Iris pigment epithelial cell (primary cell): Measurements from ENCODE around the gene RAB26.
"Not testable (repeated sequence)": the region's sequence is repeated elsewhere in the genome, so short reads cannot be mapped to it uniquely, and the experiment has no call there.

Experiments used
- DNase-seq: peaks from one replicate; pipeline ENCODE4 v3.0.0-alpha.2; 2011; ENCODE audit warnings: low read depth

The RAB26 gene

DNA sequence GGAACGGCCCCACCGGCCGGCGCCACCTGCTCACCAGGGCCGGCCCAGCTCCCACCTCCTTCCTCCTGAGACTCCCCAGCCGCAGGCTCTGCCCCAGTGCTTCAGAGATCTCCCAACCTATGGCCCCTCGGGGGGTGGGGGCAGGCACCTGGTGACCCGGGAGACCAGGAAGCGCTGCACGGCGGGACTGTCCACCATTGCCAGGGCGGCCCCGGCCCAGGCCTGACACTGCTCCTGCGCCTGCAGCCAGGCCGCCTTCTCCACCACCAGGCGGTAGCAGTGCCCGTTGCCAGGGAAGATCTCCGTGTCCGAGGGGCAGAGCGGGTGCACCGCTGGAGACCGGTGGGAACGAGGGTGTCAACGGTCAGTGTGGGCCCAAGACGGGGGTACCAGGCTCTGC lies 31.1 kb upstream of the RAB26 start:
- DNase-seq: not testable (repeated sequence)

DNA sequence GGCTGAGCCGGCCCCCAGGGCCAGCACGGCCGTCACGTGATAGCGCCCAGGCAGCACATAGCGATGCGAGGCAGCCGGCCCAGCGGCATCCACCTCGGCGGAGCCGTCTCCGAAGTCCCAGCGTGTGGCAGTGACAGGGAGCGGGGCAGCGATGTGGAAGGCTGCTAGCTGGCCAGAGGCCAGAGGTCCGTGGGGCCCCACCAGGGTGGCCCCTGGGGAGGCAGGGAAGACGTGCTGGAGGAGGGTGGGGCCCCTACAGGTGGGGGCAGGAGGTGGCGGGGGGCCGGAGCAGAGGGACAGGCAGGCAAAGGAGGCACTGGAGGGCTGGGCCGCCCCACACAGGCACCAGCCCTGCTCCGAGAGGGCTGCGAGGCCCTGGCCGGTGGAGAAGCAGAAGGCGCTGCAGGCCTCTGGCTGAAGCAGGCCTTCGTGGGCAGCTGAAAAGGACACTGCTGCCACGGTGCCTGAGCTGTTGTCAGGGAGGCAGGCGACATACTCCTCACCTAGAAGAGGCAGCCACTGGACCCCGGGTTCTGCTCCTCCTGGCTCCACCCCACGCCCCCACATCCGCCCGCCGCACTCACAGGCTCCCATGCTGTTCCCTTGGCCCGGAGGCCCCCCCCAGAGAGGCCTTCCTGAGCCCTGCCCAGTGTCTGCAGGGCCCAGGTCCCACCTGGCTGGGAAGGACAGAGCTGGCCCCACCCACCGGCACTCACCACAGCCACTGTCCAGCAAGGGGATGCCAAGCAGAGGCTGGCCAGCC lies 30.3 kb upstream of the RAB26 start:
- DNase-seq: not testable (repeated sequence)

DNA sequence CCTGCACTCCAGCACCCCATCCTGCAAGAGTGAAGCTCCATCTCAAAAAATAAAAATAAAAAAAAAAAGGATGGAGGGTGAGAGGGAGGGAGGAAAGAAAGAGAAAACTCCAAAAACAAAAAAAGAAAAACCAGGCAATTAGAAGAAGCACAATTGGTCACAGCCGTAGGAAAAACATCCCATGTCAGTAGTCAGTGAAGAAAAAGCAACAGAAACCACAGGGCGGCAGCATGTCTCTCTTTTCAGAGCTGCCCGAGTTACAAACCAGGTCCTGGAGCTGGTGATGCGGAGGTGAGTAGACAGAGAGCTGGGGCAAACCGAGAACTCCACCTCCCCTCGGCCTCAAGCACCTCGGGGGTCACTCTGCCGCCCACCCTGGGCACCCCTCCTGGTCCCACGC lies 27.1 kb upstream of the RAB26 start:
- DNase-seq: peak; percentile 43

DNA sequence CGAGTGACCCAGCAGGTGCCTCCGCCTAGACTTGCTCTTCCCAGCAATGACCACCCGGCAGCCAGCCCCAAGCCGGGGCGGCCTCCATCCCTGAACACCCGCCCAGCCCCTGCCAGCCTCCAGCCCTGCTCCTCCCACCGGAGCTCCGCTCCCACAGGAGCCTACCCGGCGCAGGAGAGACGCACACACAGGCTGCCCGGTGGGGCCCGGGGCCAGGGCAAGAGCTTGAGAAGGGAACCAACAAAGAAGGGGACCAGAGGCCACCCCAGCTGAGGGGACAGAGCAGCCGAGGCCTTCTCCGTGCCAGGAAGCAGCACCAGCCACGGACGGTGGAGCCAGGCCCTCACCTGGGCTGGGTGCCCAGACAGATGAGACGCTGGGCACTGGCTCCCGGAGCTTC lies 26.6 kb upstream of the RAB26 start:
- DNase-seq: no peak

DNA sequence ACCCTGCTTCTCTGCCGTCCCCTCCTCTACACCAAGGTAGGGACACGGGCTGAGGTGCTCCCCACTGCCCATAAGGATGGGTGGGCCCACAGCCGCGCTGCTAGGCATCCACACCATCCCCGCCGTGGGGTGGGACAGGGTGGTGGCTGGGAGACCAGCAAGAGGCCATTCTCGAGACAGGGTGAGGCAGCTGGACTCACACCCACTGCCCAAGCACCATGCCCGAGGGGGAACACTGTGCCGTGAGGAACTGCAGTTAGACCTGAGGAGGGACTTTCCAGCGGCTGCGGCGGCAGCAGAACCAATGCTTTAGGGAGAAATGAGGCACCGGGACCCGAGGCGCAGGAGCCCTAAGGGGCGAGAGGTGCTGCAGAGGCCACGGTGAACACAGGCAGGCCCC lies 26.0 kb upstream of the RAB26 start:
- no peak for DNase-seq

DNA sequence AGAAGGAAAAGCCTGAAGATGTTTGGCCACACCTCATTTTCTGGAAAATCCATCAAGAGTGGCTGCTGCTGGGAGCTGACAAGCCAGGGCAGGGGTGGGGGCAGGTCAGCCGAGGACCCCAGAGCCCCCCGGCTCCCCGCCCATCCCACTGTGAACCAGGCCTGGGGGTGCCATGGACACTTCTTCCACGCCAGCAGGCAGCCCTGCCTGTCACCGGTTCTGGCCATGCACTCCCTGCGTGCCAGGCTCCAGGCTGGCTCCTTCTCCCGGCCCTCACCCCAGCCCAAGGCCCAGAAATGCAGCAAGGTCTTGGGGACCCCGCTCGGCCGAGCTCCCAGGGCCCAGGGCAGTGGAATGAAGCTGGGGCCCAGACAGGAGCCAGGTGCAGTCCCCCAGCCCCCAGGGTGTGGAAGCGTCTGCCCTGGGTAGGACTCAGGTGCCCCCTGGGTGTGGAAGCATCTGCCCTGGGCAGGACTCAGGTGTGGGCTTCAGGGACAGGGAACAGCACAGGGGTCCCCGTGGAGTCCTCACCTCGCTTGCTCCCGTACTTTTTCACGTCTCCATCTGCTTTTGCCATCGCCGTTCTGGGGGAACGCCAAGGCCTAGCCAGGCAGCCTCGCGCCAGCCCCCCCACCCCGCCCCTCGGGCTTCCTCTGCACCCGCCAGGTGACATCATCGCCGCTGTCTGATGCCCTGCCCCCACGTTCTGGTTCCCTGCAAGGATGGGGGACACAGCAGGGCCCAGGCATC lies 25.3 kb upstream of the RAB26 start:
- not testable (repeated sequence) for DNase-seq

DNA sequence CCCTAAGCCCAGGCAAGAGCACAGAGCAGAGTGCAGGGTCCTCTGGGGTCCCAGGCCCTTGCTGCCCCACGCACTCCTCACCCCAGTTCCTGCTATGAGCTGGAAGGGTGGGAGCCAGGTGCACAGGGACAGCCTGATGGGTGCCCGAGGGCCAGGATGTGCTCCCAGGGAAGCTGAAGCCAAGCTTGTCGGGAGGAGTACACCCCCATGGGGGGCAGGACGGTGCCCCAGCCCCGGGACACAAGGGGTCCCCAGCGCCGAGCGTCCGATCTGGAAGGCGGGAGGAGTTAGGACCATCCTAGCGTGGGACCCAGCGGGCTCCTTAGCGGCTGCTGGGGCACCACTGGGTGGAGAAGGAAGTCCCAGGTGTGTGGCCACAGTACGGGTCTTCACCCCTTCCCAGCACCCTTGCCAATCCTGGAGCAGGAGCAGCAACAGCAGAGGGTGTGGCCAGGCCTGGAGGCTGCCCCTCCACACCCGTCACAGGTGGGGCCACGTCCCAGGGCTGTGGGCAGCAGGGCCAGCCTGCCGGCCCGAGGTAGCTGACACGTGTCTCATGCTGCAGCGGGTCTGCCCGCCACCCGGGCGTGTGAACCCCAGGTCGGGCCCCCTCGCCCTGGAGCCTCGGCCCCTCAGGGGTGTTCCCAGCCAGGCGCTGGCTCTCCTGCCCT lies 24.6 kb upstream of the RAB26 start:
- DNase-seq: not testable (repeated sequence)

DNA sequence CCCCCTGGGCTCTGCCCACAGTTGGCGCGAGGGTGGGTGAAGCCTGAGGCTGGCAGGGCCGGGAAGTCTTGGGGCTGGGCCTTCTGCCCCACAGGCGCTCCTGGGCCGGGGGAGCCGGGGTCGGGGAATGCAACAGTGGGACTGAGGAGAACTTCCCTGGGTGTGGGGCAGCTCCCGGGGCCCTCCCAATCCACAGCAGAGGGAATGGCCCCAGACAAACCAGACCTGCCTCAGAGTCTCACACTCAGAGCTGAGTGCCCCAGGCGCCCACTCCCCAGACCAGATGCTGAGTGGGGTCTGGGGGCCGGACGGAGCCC lies 24.1 kb upstream of the RAB26 start:
- not testable (repeated sequence) for DNase-seq

DNA sequence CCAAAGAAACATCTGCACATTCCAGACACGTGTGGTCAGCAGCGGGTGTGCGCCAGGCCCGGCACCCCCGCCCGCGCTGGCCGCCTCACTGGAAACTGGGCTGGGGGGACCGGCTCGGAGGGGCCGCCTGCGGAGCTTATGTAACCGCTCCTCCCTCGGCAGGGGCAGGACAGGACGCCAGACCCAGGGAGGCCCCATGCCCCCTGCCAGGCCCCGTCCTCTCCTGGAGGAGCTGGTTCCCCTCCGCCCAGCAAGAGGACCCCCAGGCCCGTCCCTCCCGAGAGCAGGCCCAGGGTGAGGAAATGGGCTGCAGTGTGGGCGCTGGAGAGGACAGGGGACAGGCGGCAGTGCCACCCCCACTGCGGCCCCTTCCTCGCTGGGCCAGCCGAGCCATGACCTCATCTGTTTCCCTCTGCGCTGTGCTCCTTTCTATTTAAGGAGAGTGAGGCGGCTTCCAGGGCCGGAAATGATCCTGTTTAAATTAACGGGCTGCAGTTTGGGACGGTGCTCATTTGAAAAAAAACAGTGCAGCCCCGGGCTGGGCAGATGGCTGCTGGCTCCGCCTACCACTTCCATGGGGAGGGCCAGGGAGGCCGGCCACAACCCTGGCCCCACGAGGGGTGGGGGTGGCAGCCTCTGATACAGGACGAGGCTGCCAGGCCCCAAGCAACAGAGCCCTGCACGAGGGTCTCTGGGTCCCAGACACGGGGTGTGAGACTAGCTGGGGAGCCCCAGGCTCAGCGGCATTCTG lies 23.6 kb upstream of the RAB26 start:
- DNase-seq: peak; percentile 54

DNA sequence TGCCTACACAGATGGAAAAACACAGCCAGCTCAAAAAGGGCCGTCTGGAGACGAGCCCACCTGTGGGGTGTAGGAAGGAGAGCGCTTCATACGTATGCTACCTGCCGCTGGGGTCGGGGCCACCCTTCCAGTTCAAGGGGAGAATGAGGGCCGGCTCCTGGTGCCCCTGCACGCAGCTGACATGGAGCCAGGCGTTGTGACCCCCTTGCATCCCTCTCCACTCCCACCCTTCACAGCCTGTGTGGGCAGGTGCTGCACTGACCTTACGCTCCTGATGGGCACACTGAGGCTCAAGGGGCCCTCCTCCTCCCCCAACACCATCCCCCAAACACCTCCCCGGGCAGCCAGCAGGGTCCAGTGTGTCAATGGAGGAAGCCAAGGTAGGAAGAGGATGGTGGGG lies 22.8 kb upstream of the RAB26 start:
- not testable (repeated sequence) for DNase-seq

DNA sequence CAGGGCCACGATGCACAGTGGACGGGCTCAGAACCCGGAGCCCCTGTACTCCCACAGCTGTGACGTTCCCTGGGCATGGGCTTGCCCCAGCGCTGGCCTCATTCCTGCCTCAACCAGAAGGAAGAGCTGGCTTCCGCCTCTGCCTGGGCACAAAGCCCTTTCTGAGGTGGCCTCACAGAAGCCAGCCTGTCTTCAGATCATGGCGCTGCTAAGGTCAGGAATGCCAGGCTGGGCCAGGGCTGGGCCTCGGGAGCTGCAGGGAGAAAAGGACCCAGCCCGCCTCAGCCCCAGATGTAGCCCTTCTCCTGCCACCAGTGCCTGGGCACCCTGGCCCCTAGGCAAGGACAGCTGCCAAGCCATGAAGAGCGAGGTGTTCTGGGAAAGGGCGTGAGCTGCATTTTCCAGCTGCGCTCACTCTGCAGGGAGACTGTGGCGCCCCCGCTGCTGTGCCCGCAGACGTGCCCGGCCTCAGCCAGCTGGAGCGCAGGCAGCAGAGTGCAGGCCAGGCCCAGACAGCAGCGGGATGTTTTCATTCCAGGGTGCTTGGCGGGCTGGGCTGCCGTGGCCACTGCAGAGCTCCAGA lies 22.2 kb upstream of the RAB26 start:
- DNase-seq: not testable (repeated sequence)

DNA sequence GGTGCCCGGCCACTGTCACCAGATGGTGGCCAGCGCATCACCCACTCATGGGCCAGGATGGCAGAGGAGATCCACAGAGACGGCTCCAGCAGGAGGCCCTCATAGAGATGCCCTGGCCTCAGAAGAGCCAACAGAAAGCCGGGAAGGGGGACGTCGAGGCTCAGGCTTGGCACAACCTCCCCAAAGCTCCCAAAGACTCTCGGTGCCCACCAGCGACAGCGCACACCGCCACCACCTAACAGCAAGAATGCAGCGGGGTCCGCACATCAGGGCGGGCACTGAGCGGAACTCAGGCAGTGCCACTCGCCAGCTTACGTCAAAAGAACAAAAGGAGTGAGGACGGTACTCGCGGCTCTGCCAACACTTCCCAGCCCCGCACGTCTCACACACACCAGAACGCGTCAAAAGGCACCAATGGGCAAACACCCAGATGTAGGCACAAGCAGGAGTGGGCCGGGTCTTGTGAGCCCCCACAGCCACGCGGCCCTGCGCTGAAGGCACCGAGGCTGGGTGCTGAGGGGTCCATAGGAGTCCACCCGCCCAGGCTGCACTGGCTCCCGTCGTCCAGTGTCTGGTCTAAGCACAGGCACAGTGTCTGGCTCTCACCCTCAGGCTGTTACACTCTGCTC lies 21.4 kb upstream of the RAB26 start:
- not testable (repeated sequence) for DNase-seq

DNA sequence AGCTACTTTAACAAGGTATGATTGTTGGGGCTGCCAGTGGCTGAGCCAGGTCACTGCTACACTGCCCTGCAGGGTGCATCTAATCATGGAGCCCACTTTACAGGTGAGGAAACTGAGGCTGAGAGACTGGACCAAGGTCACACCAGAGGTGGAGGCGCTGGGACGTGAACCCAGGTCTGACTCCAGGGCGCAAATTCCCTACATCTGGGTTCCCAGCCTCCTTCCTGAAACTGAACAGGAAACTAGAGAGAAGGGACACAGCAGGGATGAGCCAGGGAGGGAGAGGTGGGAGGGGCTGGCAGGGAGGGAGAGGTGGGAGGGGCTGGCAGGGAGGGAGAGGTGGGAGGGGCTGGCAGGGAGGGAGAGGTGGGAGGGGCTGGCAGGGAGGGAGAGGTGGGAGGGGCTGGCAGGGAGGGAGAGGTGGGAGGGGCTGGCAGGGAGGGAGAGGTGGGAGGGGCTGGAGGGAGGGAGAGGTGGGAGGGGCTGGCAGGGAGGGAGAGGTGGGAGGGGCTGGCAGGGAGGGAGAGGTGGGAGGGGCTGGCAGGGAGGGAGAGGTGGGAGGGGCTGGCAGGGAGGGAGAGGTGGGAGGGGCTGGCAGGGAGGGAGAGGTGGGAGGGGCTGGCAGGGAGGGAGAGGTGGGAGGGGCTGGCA lies 20.7 kb upstream of the RAB26 start:
- DNase-seq: not testable (repeated sequence)

DNA sequence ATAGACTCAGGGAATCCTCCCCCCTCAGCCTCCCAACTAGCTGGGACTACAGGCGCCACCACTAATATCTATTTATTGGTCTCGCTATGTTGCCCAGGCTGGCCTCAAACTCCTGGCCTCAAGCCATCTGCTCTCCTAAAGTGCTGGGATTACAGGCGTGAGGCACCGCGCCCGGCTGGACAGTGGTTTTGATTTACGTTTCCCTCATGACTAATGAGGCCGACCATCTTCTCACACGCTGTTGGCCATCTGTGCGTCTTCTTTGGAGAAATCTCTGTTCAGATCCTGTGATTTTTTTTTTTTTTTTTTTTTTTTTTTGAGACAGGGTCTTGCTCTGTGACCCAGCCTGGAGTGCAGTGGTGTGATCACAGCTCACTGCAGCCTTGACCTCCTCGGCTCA lies 19.2 kb upstream of the RAB26 start:
- peak; percentile 74 for DNase-seq

DNA sequence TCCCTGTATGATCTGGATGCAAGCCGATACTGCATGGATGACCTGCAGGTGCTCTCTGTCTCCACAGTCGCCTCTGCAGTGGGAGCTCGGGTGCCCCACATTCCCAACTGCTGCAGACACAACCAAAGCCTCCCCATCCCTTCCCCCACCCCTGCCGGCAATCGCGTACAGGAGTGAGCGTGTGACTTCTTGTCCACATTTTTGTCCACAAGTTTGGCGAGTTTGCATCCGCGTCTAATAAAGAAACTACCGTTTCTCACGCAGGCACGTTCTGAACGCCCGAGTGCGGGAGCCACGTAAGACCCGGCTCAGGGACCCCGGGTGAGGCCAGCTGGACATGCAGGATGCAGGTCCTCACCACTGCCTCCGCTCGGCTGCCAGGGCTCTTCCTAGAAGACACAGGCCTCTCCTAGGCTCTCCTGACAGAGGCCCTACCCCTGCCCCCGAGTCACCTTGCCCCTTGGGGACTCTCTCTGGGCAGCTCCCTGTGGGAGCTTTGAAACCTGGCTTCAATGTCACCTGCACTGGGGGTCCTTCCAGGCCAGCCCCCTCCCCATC lies 18.5 kb upstream of the RAB26 start:
- DNase-seq: not testable (repeated sequence)

DNA sequence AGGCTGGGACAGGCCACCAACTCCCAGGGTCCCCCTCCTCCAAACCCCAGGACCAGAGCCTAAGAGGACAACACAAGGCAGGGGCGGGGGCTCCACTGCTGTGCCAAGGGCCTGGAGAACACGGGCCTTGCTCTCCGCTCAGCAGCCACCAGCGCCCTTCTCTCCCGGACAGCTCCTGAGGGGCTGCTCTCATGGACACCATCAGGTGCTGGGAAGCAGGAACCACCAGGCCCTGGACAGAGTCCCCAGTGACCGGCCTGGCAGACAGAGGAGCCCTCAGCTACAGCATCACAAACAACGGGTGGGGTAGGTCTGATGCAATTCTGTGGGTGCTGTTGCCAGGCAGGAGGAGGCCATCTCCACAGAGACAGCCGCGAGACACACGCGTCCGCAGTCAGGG lies 14.6 kb upstream of the RAB26 start:
- DNase-seq: not testable (repeated sequence)

DNA sequence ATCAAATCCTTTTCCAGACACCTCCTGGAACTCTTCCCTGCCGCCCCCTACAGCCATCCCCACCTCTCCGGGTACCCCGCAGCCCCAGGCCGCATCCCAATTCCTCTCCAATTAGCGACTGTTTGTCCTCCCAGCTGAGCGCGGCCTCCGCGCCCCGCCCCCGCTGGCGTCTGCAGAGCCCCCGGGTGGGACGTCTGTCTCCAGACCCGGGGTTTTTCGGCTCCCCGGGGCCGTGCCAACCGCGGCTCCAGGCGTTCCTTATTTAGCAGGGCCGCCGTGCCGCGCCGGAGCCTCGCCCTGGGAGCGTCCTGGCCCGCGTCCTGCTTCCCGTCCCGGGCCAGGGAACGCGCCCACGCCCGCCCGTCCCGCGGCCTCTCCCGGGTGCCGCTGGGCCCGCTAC lies 13.4 kb upstream of the RAB26 start:
- not testable (repeated sequence) for DNase-seq

DNA sequence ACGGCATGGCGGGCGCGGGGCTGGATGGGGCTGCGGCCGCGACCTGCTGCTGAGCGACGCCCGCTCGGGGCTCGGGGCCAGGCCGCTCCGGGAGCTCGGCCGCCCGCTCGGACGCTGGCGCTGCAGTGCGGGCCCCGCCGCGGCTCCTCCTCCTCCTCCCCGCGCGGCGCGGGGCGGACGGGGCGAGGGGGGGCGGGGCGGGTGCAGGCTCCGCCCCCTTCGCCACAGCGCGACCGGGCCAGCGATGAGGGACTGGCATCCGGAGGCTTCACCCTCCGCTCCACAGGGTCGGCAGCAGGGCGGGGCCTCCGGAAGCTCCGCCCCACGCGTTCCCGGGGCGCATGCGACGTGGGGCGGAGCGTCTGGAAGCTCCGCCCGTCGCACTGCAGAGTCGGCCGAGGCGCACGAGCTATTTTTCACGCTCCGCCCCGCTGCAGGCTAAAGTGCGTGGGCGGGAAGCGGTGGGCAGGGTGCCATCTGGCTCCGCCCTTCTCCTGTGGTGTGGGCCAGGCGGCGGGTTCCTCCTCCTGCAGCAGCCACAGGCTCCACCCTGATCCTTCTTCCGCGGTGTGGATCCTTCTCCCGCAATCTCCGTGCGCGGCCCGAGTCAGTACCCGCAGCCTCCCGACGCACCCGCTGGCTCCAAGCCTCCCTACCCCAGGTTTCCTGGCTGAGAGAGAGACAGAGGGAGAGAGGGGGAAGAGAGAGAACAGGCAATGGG lies 12.5 kb upstream of the RAB26 start, which contains the start of gene PKD1:
Gene PKD1 (minus strand): TSS at position 129 of the 721 bp plus-strand sequence. CDS start 209 bp downstream, outside the sequence.
- peak; percentile 93 for DNase-seq

DNA sequence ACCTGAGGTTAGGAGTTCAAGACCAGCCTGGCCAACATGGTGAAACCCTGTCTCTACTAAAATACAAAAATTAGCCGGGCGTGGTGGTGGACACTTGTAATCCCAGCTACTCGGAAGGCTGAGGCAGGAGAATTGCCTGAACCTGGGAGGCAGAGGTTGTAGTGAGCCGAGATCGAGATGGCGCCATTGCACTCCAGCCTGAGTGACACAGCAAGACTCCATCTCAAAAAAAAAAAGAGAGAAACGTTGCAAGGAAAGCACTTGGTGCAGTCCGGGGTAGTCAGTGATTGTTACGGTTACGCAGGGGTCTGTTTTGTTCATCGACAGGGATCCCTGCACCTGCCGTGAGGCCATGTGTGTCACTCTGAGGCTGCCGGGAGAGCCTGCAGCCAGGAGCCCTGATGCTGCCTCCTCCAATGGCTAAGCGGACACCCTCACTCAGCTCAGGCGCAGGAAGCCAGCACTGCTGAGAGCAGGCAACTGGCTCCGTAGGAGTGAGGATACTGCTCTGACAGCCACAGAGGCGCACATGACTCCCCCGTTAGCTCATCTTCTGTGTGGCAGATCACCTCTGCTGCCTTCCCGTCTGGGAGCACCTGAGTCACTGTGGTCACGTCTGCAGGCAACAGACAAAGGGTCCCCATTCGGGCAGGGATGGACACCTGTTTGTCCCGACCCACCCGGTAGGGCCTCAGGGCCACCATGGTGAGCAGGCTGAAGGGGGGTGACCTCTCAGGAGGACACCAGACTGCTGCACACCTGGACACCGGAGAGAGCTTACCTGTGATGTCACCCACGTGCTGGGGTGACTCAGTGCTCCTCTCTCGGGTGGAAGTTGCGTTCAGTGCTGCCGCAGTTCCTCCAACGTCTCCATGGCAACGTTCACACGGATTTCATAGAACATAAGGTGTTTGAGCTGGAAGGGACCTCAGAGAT lies 5.2 kb upstream of the RAB26 start:
- no peak for DNase-seq
